Colonic mucosa (tissue), 4 donors: ENCODE data around the gene RFX2. TPM values are rescaled to one million over a fixed set of nuclear protein-coding genes. Genes with fewer than 3 reads are reported as not detected.
"Not testable (repeated sequence)": the region's sequence is repeated elsewhere in the genome, so short reads cannot be mapped to it uniquely, and the experiment has no call there.

Source experiments
- DNase-seq: peaks from one replicate; pipeline ENCODE4 v3.0.0-alpha.2; 2020
- H3K27ac ChIP-seq: fragments of 200-600 bp; one replicate; pipeline ENCODE4 v1.8.0; 2021
- H3K27me3 ChIP-seq: fragments of 200-600 bp; one replicate; pipeline ENCODE4 v1.8.0; 2021
- H3K36me3 ChIP-seq: fragments of 200-600 bp; one replicate; pipeline ENCODE4 v1.8.0; 2021
- H3K4me1 ChIP-seq: fragments of 200-600 bp; one replicate; pipeline ENCODE4 v1.8.0; 2021; ENCODE audit warnings: mild to moderate bottlenecking
- H3K4me3 ChIP-seq: fragments of 200-600 bp; one replicate; pipeline ENCODE4 v1.8.0; 2021
- H3K9ac ChIP-seq, 2 donors: one replicate each; pipeline ENCODE4 v1.7.0; 2013; ENCODE audit warnings: control low read depth in 2 of 2, low read depth in 2 of 2, low read length in 2 of 2
- H3K9me3 ChIP-seq: fragments of 200-600 bp; one replicate; pipeline ENCODE4 v1.8.0; 2021
- intact Hi-C: fragments of 100-400 bp; cut with DNase I; formaldehyde crosslinking; loops from one replicate; pipeline ENCODE4 v1.14.1; 2022
- total RNA-seq, 2 donors: library from RNA; stranded (reverse); fragmentation: NEBNext Ultra II Directional in 1 of 2; extraction: Animal tissue kit (Norgen Biotek cat#: 25700) in 1 of 2; gene quantifications; one replicate each; pipeline ENCODE4 v1.2.1, GENCODE V29; 2021
- TF ChIP-seq, protein P1 (sequence below): fragments of 200-600 bp; IDR thresholded peaks from one replicate; pipeline ENCODE4 v1.8.0; 2022; ENCODE audit warnings: antibody characterized with exemption, mild to moderate bottlenecking
- donor health status: healthy.
- donor health status: DM: no; HTN: no; CAD: no.
- donor health status: DM: no; HTN: no; CAD: no.

RFX2 gene
- total RNA-seq, 2 donors from 2014 or later: 6.2 to 7.3 TPM

DNA sequence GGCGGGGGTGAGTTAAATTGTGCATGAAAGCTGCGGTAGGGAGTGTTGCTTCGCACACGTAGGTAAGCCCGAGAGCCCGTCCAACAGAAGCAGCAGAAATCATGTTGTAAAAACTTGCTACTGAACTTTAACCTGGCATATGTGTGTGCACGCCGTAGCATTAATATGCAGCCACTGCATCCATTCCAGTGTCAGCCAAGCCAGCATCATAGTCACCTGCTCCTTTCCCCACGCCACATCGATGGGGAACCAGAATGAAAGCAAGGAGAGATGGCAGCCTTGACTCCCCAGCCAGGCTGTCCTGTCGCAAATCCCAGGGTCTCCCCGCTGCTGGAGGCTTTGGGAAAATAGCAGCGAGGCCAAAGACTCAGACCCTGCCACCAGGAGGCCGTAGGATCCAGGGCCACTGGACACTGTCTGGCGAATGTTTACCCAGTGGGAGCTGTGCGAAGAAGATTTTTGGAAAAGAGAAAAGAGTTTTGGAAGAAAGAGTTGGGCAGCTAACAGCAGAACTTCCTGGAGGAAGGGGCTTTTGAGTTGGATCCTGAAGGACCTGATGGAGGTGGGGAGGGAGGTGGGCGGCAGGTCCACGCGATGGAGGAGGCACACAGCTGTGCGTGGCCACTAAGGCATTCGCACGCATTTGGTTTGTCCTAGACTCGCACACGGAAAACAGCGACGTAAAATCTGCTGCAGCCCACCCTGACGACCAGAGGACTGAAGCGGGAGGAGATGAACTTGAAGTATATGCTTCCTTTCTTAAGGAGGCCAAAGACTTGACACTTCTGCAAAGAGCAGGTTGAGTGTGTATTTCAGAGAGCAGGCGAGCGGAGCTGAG lies 83.7 kb downstream of the RFX2 start:
- intact Hi-C loops: loop anchor here (10.0 kb wide), 1 partner anchor 222 kb away; the partner anchor contains the start of gene NRTN
- H3K27me3 ChIP-seq: no peaks in the 10 kb centered on the region
- TF ChIP-seq, protein P1, sequence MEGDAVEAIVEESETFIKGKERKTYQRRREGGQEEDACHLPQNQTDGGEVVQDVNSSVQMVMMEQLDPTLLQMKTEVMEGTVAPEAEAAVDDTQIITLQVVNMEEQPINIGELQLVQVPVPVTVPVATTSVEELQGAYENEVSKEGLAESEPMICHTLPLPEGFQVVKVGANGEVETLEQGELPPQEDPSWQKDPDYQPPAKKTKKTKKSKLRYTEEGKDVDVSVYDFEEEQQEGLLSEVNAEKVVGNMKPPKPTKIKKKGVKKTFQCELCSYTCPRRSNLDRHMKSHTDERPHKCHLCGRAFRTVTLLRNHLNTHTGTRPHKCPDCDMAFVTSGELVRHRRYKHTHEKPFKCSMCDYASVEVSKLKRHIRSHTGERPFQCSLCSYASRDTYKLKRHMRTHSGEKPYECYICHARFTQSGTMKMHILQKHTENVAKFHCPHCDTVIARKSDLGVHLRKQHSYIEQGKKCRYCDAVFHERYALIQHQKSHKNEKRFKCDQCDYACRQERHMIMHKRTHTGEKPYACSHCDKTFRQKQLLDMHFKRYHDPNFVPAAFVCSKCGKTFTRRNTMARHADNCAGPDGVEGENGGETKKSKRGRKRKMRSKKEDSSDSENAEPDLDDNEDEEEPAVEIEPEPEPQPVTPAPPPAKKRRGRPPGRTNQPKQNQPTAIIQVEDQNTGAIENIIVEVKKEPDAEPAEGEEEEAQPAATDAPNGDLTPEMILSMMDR: no peak
- DNase-seq: no peak
- no peak overlapping the region for H3K27ac ChIP-seq
- no peaks in the 10 kb centered on the region for H3K4me1 ChIP-seq
- H3K36me3 ChIP-seq: no peaks in the 10 kb centered on the region
- H3K9ac ChIP-seq: no peak overlapping the region
- H3K9me3 ChIP-seq: no peaks in the 10 kb centered on the region
- H3K4me3 ChIP-seq: no peak overlapping the region

DNA sequence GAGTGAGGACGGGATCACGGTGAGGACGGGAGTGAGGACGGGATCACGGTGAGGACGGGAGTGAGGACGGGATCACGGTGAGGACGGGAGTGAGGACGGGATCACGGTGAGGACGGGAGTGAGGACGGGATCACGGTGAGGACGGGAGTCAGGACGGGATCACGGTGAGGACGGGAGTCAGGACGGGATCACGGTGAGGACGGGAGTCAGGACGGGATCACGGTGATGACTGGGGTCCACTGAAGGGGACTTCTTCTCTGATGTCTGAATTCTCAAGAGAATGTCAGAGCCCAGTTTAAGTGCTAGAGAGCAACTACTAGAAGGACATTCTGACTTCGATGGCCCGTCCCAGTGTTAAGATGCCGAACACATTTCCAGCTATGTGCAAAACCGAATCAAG lies 85.5 kb downstream of the RFX2 start:
- not testable (repeated sequence) for DNase-seq, H3K27ac ChIP-seq, H3K9me3 ChIP-seq, H3K4me1 ChIP-seq, H3K36me3 ChIP-seq, H3K27me3 ChIP-seq, H3K4me3 ChIP-seq, H3K9ac ChIP-seq
- intact Hi-C loops: loop anchor here (10.0 kb wide), 1 partner anchor 220 kb away; the partner anchor contains the start of gene NRTN

DNA sequence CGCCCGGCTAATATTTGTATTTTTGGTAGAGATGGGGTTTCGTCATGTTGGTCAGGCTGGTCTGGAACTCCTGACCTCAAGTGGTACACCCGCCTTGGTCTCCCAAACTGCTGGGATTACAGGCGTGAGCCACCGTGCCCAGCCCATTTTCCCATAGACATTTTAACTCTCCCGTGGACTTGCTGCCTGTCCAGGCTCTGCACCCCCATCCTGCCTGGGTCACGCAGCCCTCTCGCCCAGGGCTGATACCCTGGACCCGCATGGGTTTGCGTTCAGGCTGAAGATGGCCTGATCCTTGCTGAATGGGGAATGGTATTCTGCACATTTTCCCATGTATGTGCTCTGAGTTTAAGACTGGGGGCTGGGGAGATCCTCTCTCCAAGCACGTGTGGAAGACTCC lies 86.4 kb downstream of the RFX2 start:
- Histone ChIP-seq H3K4me1 (no peaks in the 10 kb centered on the region), H3K27ac (no peak overlapping the region), H3K36me3 (no peaks in the 10 kb centered on the region), H3K9me3 (no peaks in the 10 kb centered on the region), H3K27me3 (no peaks in the 10 kb centered on the region), H3K9ac (no peak overlapping the region), H3K4me3 (no peak overlapping the region)
- TF ChIP-seq, protein P1: no peak
- DNase-seq: no peak
- intact Hi-C loops: loop anchor here (2.0 to 10.0 kb wide), 2 partner anchors 37 to 219 kb away; partner anchors contain the start of gene NRTN

DNA sequence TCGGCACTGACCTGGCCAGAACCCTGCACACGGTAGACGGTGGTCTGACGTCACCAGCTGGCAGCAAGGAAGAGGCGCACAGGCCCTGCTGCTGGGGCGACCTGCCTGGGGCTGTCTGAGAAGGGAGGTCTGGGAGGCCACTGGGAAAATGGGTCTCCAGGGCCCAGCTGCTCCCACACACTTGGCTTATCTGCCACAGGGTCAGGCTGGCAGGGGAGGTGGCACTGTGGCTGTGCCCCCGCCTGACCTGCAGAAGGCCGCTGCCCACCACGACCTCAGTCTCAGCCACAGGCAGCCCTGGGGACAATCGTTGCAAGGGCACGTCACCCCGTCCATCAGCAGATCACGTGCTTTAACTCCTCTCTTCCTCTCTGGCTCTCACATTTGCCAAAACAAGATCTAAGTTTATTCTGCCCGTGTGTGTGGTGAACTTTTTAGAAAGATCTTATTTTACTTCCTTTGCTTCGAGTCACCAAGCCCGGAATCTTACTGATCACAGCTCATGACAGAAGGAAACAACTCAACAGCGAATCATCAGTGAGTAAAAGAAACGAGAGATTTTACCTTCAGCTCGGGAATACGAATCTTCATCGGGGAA lies 87.1 kb downstream of the RFX2 start:
- Histone ChIP-seq H3K27ac (no peak overlapping the region), H3K9me3 (no peaks in the 10 kb centered on the region), H3K36me3 (no peaks in the 10 kb centered on the region), H3K4me1 (no peaks in the 10 kb centered on the region), H3K4me3 (no peak overlapping the region), H3K9ac (no peak overlapping the region), H3K27me3 (no peaks in the 10 kb centered on the region)
- intact Hi-C loops: loop anchor here (2.0 to 10.0 kb wide), 2 partner anchors 36 to 218 kb away; partner anchors contain the start of gene NRTN
- TF ChIP-seq, protein P1: no peak
- DNase-seq: no peak

DNA sequence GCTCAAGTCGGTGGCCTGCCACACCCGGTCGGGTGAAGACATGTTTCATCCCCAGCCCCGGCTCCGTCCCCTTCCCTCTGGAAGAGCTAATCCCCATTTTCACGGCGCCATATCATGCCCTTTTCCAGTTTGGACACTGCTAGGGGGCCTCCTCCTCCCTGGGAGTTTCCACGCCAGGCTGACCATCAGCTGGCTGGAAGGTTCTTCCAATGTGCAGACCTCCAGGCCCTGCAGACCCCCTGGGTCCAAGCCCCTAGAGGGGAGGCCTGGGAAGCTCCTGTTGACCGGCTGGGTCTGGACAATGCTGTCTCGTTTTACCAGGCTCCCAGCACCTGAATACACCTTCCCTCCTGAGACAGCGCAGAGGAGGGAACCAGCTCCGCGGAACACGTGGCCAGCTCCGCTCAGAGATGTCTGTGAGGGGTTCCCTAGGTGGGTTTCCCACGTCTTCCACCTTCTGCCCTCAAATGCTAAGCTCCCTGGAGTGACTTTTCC lies 87.7 kb downstream of the RFX2 start:
- Histone ChIP-seq H3K9me3 (no peaks in the 10 kb centered on the region), H3K36me3 (no peaks in the 10 kb centered on the region)

More for the DNA sequence above, 87.7 kb downstream of the RFX2 start:
- Histone ChIP-seq H3K9ac (no peak overlapping the region), H3K27me3 (no peaks in the 10 kb centered on the region), H3K4me3 (no peak overlapping the region), H3K4me1 (no peaks in the 10 kb centered on the region), H3K27ac (no peak overlapping the region)
- DNase-seq: no peak
- TF ChIP-seq, protein P1: peak; percentile 7
- intact Hi-C loops: loop anchor here (2.0 to 10.0 kb wide), 2 partner anchors 36 to 218 kb away; partner anchors contain the start of gene NRTN
